H1 (cell line): ENCODE measurements around the gene CIITA. TPM values are rescaled to one million over a fixed set of nuclear protein-coding genes. Genes with fewer than 3 reads are reported as not detected.

Experiments used
- CTCF ChIA-PET: fragments of 300-600 bp; sonication (Branson Sonifier 250); formaldehyde crosslinking; loops from one replicate; lab custom pipeline; 2021; ENCODE audit not compliant: partially characterized antibody; lab: Charles Lee
- POLR2A ChIA-PET: fragments of 300-600 bp; sonication (Branson Sonifier 250); formaldehyde crosslinking; loops from one replicate; lab custom pipeline; 2021; ENCODE audit warnings: inconsistent platforms; ENCODE audit not compliant: partially characterized antibody; lab: Charles Lee
- DNase-seq, 2 experiments: peaks; one replicate each; pipeline versions ENCODE4 v3.0.0 to v3.0.0-alpha.2; 2010 to 2022; ENCODE audit warnings: low spot score in 2 of 2, low read depth in 1 of 2, mixed read lengths in 1 of 2
- FAIRE-seq: peaks from 2 replicates; lab custom pipeline; 2011; peaks lifted over from hg19 to GRCh38; lab: Jason Lieb, UNC
- H2AFZ ChIP-seq: 2 replicates; pipeline ENCODE4 v1.8.1; 2012; ENCODE audit warnings: low read length, inconsistent platforms
- H2AK5ac ChIP-seq: 2 replicates; pipeline ENCODE4 v1.6.1; 2013; ENCODE audit warnings: low read depth, low read length
- H2BK120ac ChIP-seq: replicated peaks from 2 replicates; pipeline ENCODE3; 2013; ENCODE audit warnings: low read depth, low read length, inconsistent platforms
- H2BK12ac ChIP-seq: 2 replicates; pipeline ENCODE4 v1.6.1; 2013; ENCODE audit warnings: low read depth, low read length
- H2BK15ac ChIP-seq: 2 replicates; pipeline ENCODE4 v1.6.1; 2013; ENCODE audit warnings: low read length
- H2BK20ac ChIP-seq: 2 replicates; pipeline ENCODE4 v1.6.1; 2013; ENCODE audit warnings: low read length
- H2BK5ac ChIP-seq: 2 replicates; pipeline ENCODE4 v1.6.1; 2013; ENCODE audit warnings: low read depth, low read length
- H3K14ac ChIP-seq: 2 replicates; pipeline ENCODE4 v1.6.1; 2013; ENCODE audit warnings: inconsistent platforms; ENCODE audit not compliant: insufficient read length
- H3K18ac ChIP-seq: 2 replicates; pipeline ENCODE4 v1.6.1; 2013; ENCODE audit warnings: low read length; ENCODE audit errors: extremely low read depth
- H3K23ac ChIP-seq: 2 replicates; pipeline ENCODE4 v1.6.1; 2013; ENCODE audit warnings: inconsistent platforms; ENCODE audit not compliant: insufficient read length
- H3K23me2 ChIP-seq: 2 replicates; pipeline ENCODE4 v1.6.1; 2013; ENCODE audit warnings: low read depth, low read length
- H3K27ac ChIP-seq: 2 replicates; pipeline ENCODE4 v1.6.1; 2011; ENCODE audit warnings: low read depth, low read length, inconsistent platforms
- H3K27me3 ChIP-seq, 4 experiments: replicated peaks in 1 of 4; 1 replicate in 1 of 4; 2 replicates in 3 of 4; pipeline versions ENCODE4 v1.6.1 to v1.8.1; 2011 to 2013; ENCODE audit warnings: low read length in 3 of 4, mild to moderate bottlenecking in 3 of 4, inconsistent platforms in 2 of 4, mixed read lengths in 2 of 4, moderate library complexity in 1 of 4; ENCODE audit not compliant: control insufficient read depth in 3 of 4, insufficient read depth in 3 of 4; ENCODE audit errors: extremely low read depth in 1 of 4
- H3K36me3 ChIP-seq, 4 experiments: 2 replicates each; pipeline versions ENCODE4 v1.6.1 to v1.8.1; 2011 to 2013; ENCODE audit warnings: mild to moderate bottlenecking in 4 of 4, low read length in 3 of 4, moderate library complexity in 2 of 4, control low read depth in 1 of 4, inconsistent platforms in 1 of 4; ENCODE audit not compliant: insufficient read depth in 4 of 4, control insufficient read depth in 2 of 4
- H3K4ac ChIP-seq: replicated peaks from 2 replicates; pipeline ENCODE3; 2013; ENCODE audit warnings: low read length, low read depth, mixed read lengths, inconsistent platforms; ENCODE audit not compliant: insufficient read length
- H3K4me1 ChIP-seq, 4 experiments: replicated peaks in 1 of 4; 1 replicate in 1 of 4; 2 replicates in 3 of 4; pipeline versions ENCODE4 v1.6.1 to v1.8.1; 2011 to 2013; ENCODE audit warnings: low read length in 3 of 4, inconsistent platforms in 2 of 4, mixed read lengths in 1 of 4; ENCODE audit not compliant: insufficient read depth in 4 of 4, control insufficient read depth in 3 of 4
- H3K4me2 ChIP-seq, 2 experiments: 2 replicates each; pipeline versions ENCODE4 v1.6.1 to v1.8.1; 2011 to 2013; ENCODE audit warnings: low read depth in 2 of 2, low read length in 2 of 2, control low read depth in 1 of 2, inconsistent platforms in 1 of 2, mild to moderate bottlenecking in 1 of 2; ENCODE audit not compliant: insufficient read depth in 1 of 2
- H3K4me3 ChIP-seq, 4 experiments: fragments of 200-600, 300-600 bp in 1 of 4; sonication (generic), shearing (Covaris generic), sonication (Bioruptor Twin) in 1 of 4; 2 replicates each; pipeline versions ENCODE4 v1.5.1 to v1.8.1; 2011 to 2016; ENCODE audit warnings: low read length in 4 of 4, low read depth in 3 of 4, control low read depth in 2 of 4, inconsistent platforms in 2 of 4, mild to moderate bottlenecking in 2 of 4, mixed read lengths in 1 of 4, moderate library complexity in 1 of 4; ENCODE audit not compliant: insufficient read depth in 2 of 4; ENCODE audit errors: extremely low read depth in 1 of 4
- H3K56ac ChIP-seq: replicated peaks from 2 replicates; pipeline ENCODE3; 2013; ENCODE audit warnings: low read depth, mild to moderate bottlenecking, mixed read lengths, low read length, inconsistent platforms; ENCODE audit not compliant: insufficient read length
- H3K79me1 ChIP-seq: 2 replicates; pipeline ENCODE4 v1.6.1; 2013; ENCODE audit warnings: low read depth, low read length, control low read depth
- H3K79me2 ChIP-seq, 2 experiments: 2 replicates each; pipeline versions ENCODE4 v1.6.1 to v1.8.1; 2012 to 2013; ENCODE audit warnings: low read length in 2 of 2, mild to moderate bottlenecking in 2 of 2, inconsistent platforms in 1 of 2; ENCODE audit not compliant: insufficient read depth in 2 of 2, control insufficient read depth in 1 of 2
- H3K9ac ChIP-seq, 4 experiments: replicated peaks in 1 of 4; 1 replicate in 1 of 4; 2 replicates in 3 of 4; pipeline versions ENCODE4 v1.6.1 to v1.8.1; 2011 to 2013; ENCODE audit warnings: low read depth in 3 of 4, low read length in 3 of 4, control low read depth in 2 of 4, mild to moderate bottlenecking in 2 of 4, moderate library complexity in 2 of 4, inconsistent platforms in 1 of 4; ENCODE audit errors: extremely low read depth in 1 of 4
- H3K9me3 ChIP-seq, 2 experiments: 2 replicates each; pipeline versions ENCODE4 v1.6.1 to v1.8.1; 2012 to 2013; ENCODE audit warnings: mild to moderate bottlenecking in 2 of 2, moderate library complexity in 2 of 2, control low read depth in 1 of 2, inconsistent platforms in 1 of 2, low read depth in 1 of 2, low read length in 1 of 2, mixed read lengths in 1 of 2; ENCODE audit not compliant: insufficient read depth in 2 of 2
- H4K20me1 ChIP-seq, 2 experiments: replicated peaks in 1 of 2; 2 replicates each; pipeline versions ENCODE3 to v1.8.1; 2011 to 2013; ENCODE audit warnings: inconsistent platforms in 2 of 2, low read length in 2 of 2, mild to moderate bottlenecking in 1 of 2; ENCODE audit not compliant: insufficient read depth in 2 of 2, control insufficient read depth in 1 of 2
- H4K5ac ChIP-seq: 2 replicates; pipeline ENCODE4 v1.6.1; 2013; ENCODE audit warnings: low read length, low read depth, mixed read lengths, inconsistent platforms; ENCODE audit not compliant: insufficient read length
- H4K8ac ChIP-seq: 2 replicates; pipeline ENCODE4 v1.8.0; 2013; ENCODE audit warnings: mild to moderate bottlenecking, moderate library complexity, low read length, inconsistent platforms; ENCODE audit not compliant: insufficient read depth; ENCODE audit errors: extremely low read depth
- H4K91ac ChIP-seq: replicated peaks from 2 replicates; pipeline ENCODE3; 2013; ENCODE audit warnings: low read length, mixed read lengths, inconsistent platforms; ENCODE audit not compliant: insufficient read length
- EP300 ChIP-seq, 2 experiments: IDR thresholded peaks; 1 replicate in 1 of 2; 2 replicates in 1 of 2; pipeline ENCODE4 v1.6.1; 2011 to 2012; ENCODE audit warnings: low read depth in 2 of 2, low read length in 2 of 2, mild to moderate bottlenecking in 2 of 2, borderline replicate concordance in 1 of 2, inconsistent platforms in 1 of 2, moderate library complexity in 1 of 2
- HDAC2 ChIP-seq, 2 experiments: fragments of 300-600 bp in 1 of 2; sonication (generic) in 1 of 2; IDR thresholded peaks; 2 replicates each; pipeline ENCODE4 v1.6.1; 2011 to 2012; ENCODE audit warnings: low read depth in 2 of 2, low read length in 2 of 2, mild to moderate bottlenecking in 2 of 2, moderate library complexity in 2 of 2, borderline replicate concordance in 1 of 2, inconsistent platforms in 1 of 2
- RBBP5 ChIP-seq: IDR thresholded peaks from 2 replicates; pipeline ENCODE4 v1.7.1; 2012; ENCODE audit warnings: low read depth, mild to moderate bottlenecking, inconsistent platforms, low read length, moderate library complexity, borderline replicate concordance
- SUZ12 ChIP-seq: fragments of 200-600 bp; sonication (generic); IDR thresholded peaks from 2 replicates; pipeline ENCODE4 v1.6.1; 2012; ENCODE audit warnings: mild to moderate bottlenecking, inconsistent platforms, low read length, moderate library complexity, mixed read lengths
- ZNF274 ChIP-seq: IDR thresholded peaks from 2 replicates; pipeline ENCODE4 v1.7.0; 2012; ENCODE audit warnings: low read length, borderline replicate concordance; ENCODE audit errors: extremely low read depth
- WGBS, 2 experiments: shearing (Covaris generic) in 1 of 2; methylation state at CpG; one replicate each; pipeline versions ENCODE4 v1.1.6 to v1.1.7; 2013 to 2015; ENCODE audit warnings: low lambda C conversion rate in 2 of 2, mixed read lengths in 2 of 2, inconsistent platforms in 1 of 2, low coverage in 1 of 2, missing lambda C conversion rate in 1 of 2; ENCODE audit not compliant: insufficient replicate concordance in 2 of 2, insufficient coverage in 1 of 2, insufficient read length in 1 of 2; ENCODE audit errors: extremely low coverage in 1 of 2, missing lambda C conversion rate in 1 of 2; 5-methylcytosine and 5-hydroxymethylcytosine counted together
- polyA plus RNA-seq, 7 experiments: library from polyadenylated mRNA; depleted of rRNA in 3 of 7; stranded (reverse) in 5 of 7; unstranded in 2 of 7; fragments of >200 nt in 5 of 7; fragments of 200-250 nt in 2 of 7; gene quantifications; 1 replicate in 5 of 7; 2 replicates in 1 of 7; 4 replicates in 1 of 7; pipeline versions ENCODE4 v1.2.1 to v1.2.3, GENCODE V29; 2011 to 2013; ENCODE audit warnings: missing spikeins in 2 of 7, mixed read lengths in 2 of 7
- total RNA-seq: library from RNA; stranded (reverse); fragmentation: NEBNext Ultra II Directional; extraction: Animal tissue kit (Norgen Biotek cat#: 25700); gene quantifications from 2 replicates; pipeline ENCODE4 v1.2.1, GENCODE V29; 2021

CIITA gene
- total and polyA plus RNA-seq, 2 of the 8 experiments (the other 6 are each of a cell fraction or from before 2014, with no cell fraction given), result 0.07 to 0.17 TPM

- peak overlapping the region; percentile 65 to 78 for H3K4me2 ChIP-seq
- no peak overlapping the region for H2BK12ac ChIP-seq
- peaks cover 4 to 33% (median 28%) of the 10 kb centered on the region in 4 experiments for H3K27me3 ChIP-seq
- H3K23ac ChIP-seq, result no peak overlapping the region
- no peak overlapping the region for H3K27ac ChIP-seq
- no peak overlapping the region for H3K9ac ChIP-seq
- ChIA-PET POLR2A (interaction anchor here (1.2 kb wide), 1 partner anchor 40 kb away, joined by 3 read pairs; no protein-coding TSS in a partner anchor), CTCF (interaction anchor here (0.6 to 4.2 kb wide), 8 partner anchors 9 to 646 kb away, joined by 3 to 29 read pairs (median 4); no protein-coding TSS in a partner anchor)
- H3K9me3 ChIP-seq, result no peaks in the 10 kb centered on the region
- no peaks in the 10 kb centered on the region for H3K79me1 ChIP-seq
- H3K4ac ChIP-seq, result no peak overlapping the region
- H4K5ac ChIP-seq, result no peak overlapping the region
- no peak overlapping the region for H2AK5ac ChIP-seq
- H3K56ac ChIP-seq, result no peak overlapping the region
- H3K23me2 ChIP-seq, result 0 out of 2 replicates have a peak, but pooled peaks cover 2% of the 10 kb centered on the region
- H3K4me3 ChIP-seq, result peak overlapping the region in 1 of 4 experiments; percentile 56; a peak in 3 of 8 replicates
- TF ChIP-seq HDAC2 (IDR thresholded peaks at IDR 0.05; ENCODE audit: borderline replicate concordance in 1 of 2, low read depth in 2 of 2, low read length in 2 of 2) (no peak), RBBP5 (no peak), ZNF274 (no peak), SUZ12 (no peak), EP300 (IDR thresholded peaks at IDR 0.05; ENCODE audit: borderline replicate concordance in 1 of 2, low read depth in 2 of 2, low read length in 2 of 2) (no peak)
- no peak overlapping the region for H2BK20ac ChIP-seq
- H3K18ac ChIP-seq, result no peak overlapping the region
- no peak overlapping the region for H3K14ac ChIP-seq
- no peak overlapping the region for H4K8ac ChIP-seq
- H2AFZ ChIP-seq, result no peak overlapping the region
- no peaks in the 10 kb centered on the region for H3K79me2 ChIP-seq
- H3K4me1 ChIP-seq, result peaks cover 0 to 9% (median 2%) of the 10 kb centered on the region in 4 experiments; a peak in 3 of 7 replicates
- H4K20me1 ChIP-seq, result no peaks in the 10 kb centered on the region
- H3K36me3 ChIP-seq, result no peaks in the 10 kb centered on the region
- no peak overlapping the region for H4K91ac ChIP-seq
- H2BK120ac ChIP-seq, result no peak overlapping the region
- no peak overlapping the region for H2BK5ac ChIP-seq
- 80% methylated on average over 21 of the region's 21 CpGs; no CpG with 5 or more reads in 1 of the 2 experiments for WGBS, 2 experiments
- DNase-seq, result no peak
- no peak for FAIRE-seq
- no peak overlapping the region for H2BK15ac ChIP-seq
These were observed 2.9 kb downstream of the CIITA start for GRCh38 chr16:10879681-10880589.
